Thyroid gland (tissue), 4 donors: Measurements from ENCODE around the gene MMP14. TPM values are rescaled to one million over a fixed set of nuclear protein-coding genes. Genes with fewer than 3 reads are reported as not detected.
"Not testable (repeated sequence)": the region's sequence is repeated elsewhere in the genome, so short reads cannot be mapped to it uniquely, and the experiment has no call there.

Source experiments
- DNase-seq, 2 donors: peaks; one replicate each; pipeline ENCODE4 v3.0.0-alpha.2; 2019
- H3K27ac ChIP-seq, 3 donors: fragments of 200-600 bp; sonication (generic); 1 replicate in 2 of 3; 2 replicates in 1 of 3; pipeline ENCODE4 v1.5.1; 2016 to 2019; ENCODE audit warnings: mild to moderate bottlenecking in 1 of 3, moderate library complexity in 1 of 3
- H3K27me3 ChIP-seq: fragments of 200-600 bp; sonication (generic); one replicate; pipeline ENCODE4 v1.5.1; 2019
- H3K36me3 ChIP-seq, 2 donors: fragments of 200-600 bp; sonication (generic); one replicate each; pipeline ENCODE4 v1.5.1; 2016 to 2019
- H3K4me1 ChIP-seq, 2 donors: fragments of 200-600 bp; sonication (generic); one replicate each; pipeline ENCODE4 v1.5.1; 2017 to 2019
- H3K4me3 ChIP-seq, 3 donors: fragments of 200-600 bp; sonication (generic); replicated peaks in 1 of 3; 1 replicate in 2 of 3; 2 replicates in 1 of 3; pipeline ENCODE4 v1.5.1; 2016; ENCODE audit warnings: mild to moderate bottlenecking in 1 of 3
- H3K9me3 ChIP-seq: fragments of 200-600 bp; sonication (generic); one replicate; pipeline ENCODE4 v1.5.1; 2017
- POLR2A ChIP-seq, 2 donors: fragments of 450-650 bp; IDR thresholded peaks; one replicate each; pipeline ENCODE4 v1.6.1; 2017; ENCODE audit warnings: antibody characterized with exemption in 2 of 2, mild to moderate bottlenecking in 2 of 2, moderate library complexity in 1 of 2
- WGBS, 2 donors: methylation state at CpG; one replicate each; pipeline ENCODE4 v1.1.5; 2017; 5-methylcytosine and 5-hydroxymethylcytosine counted together
- intact Hi-C: fragments of 100-400 bp; cut with DNase I; formaldehyde crosslinking; loops from one replicate; pipeline ENCODE4 v1.15.1; 2023
- total RNA-seq, 4 donors: library from RNA; depleted of rRNA; stranded (reverse); fragments of >200 nt; gene quantifications; one replicate each; pipeline ENCODE4 v1.2.3, GENCODE V29; 2016
- TF ChIP-seq, protein P1 (sequence below), 6 experiments: fragments of 200-600 bp in 3 of 6; fragments of 450-650 bp in 3 of 6; sonication (generic) in 3 of 6; IDR thresholded peaks; one replicate each; pipeline ENCODE4 v1.5.1; 2016 to 2019; ENCODE audit warnings: antibody characterized with exemption in 6 of 6, mild to moderate bottlenecking in 2 of 6, inconsistent platforms in 1 of 6, moderate library complexity in 1 of 6

Gene MMP14
- total RNA-seq, 4 donors from 2014 or later, result 59.7 to 119 (median 88.5) TPM

DNA sequence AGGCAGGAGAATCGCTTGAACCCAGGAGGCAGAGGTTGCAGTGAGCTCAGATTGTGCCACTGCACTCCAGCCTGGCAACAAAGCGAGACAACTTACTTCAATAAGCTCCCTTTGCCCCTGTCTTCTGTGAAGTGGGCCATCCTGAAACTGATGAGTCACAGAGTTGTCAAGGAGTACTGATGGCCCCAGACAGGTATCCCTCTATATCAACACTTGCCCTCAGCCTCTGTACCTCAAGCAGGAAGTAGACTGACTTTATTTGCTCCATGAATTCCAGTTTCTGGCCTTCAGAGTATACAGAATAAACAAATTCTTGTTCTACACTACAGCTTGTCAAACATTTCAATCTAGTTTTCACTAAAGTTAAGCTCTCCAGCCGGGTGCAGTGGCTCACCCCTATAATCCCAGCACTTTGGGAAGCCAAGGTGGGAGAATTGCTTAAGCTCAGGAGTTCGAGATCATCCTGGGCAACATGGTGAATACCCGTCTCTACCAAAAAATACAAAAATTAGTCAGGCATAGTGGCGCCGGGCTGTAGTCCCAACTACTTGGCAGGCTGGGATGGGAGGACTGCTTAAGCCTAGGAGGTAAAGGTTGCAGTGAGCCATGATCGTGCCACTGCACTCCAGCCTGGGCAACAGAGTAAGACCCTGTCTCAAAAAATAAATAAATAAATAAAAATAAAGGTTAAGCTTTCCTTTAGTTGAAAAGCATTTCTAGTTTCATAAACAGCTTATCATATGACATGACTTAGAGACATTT lies 18.8 kb downstream of the MMP14 start:
- Histone ChIP-seq H3K4me3 (no peak overlapping the region), H3K36me3 (no peaks in the 10 kb centered on the region), H3K27ac (peak overlapping the region; percentile 33 to 42 (median 34)), H3K4me1 (peaks cover 5 to 25% of the 10 kb centered on the region in 2 donors), H3K27me3 (no peaks in the 10 kb centered on the region), H3K9me3 (no peaks in the 10 kb centered on the region)
- TF ChIP-seq, protein P1, sequence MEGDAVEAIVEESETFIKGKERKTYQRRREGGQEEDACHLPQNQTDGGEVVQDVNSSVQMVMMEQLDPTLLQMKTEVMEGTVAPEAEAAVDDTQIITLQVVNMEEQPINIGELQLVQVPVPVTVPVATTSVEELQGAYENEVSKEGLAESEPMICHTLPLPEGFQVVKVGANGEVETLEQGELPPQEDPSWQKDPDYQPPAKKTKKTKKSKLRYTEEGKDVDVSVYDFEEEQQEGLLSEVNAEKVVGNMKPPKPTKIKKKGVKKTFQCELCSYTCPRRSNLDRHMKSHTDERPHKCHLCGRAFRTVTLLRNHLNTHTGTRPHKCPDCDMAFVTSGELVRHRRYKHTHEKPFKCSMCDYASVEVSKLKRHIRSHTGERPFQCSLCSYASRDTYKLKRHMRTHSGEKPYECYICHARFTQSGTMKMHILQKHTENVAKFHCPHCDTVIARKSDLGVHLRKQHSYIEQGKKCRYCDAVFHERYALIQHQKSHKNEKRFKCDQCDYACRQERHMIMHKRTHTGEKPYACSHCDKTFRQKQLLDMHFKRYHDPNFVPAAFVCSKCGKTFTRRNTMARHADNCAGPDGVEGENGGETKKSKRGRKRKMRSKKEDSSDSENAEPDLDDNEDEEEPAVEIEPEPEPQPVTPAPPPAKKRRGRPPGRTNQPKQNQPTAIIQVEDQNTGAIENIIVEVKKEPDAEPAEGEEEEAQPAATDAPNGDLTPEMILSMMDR (IDR thresholded peaks at IDR 0.05), result no peak
- no peak for TF ChIP-seq POLR2A (IDR thresholded peaks at IDR 0.05)
- intact Hi-C loops, result loop anchor here (5.0 kb wide), 1 partner anchor 298 kb away; no protein-coding TSS in a partner anchor
- 53 to 54% methylated on average over 8 of the region's 8 CpGs for WGBS, 2 donors
- DNase-seq, result peak in 1 of 2 donors; percentile 41

DNA sequence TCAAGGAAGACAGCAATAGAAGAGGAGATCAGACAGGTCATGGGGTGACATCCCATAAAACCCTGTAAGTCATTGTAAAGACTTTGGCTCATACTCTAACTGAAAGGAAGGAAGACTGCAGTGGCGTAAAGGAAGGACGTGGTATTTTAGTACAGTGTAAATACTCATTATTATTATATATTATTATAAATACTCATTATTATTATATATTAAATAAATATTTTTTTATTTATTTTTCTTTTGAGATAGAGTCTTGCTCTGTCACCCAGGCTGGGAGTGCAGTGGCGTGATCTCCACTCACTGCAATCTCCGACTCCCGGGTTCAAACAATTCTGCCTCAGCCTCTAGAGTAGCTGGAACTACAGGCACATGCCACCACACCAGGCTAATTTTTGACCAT lies 20.0 kb downstream of the MMP14 start:
- TF ChIP-seq, protein P1 (IDR thresholded peaks at IDR 0.05), result no peak
- no peak for TF ChIP-seq POLR2A (IDR thresholded peaks at IDR 0.05)
- intact Hi-C loops, result no loop called here

DNA sequence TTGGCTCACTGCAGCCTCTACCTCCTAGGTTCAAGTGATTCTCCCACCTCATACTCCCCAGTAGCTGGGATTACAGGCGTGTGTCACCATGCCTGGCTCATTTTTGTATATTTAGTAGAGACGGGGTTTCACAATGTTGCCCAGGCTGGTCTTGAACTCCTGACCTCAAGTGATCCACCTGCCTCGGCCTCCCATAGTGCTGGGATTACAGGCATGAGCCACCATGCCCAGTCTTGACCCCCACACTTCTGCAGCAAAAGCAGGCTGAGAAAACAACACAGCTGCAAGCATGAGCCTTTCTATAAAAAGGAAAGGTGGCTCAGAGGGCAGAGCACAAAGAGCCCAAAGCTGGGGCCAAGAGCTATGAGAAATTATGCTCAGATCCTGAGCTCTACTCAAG lies 24.0 kb downstream of the MMP14 start:
- DNase-seq, H3K4me1 ChIP-seq, H3K27me3 ChIP-seq, intact Hi-C loops, H3K36me3 ChIP-seq, H3K27ac ChIP-seq, H3K4me3 ChIP-seq, H3K9me3 ChIP-seq: not testable (repeated sequence)
- WGBS, 2 donors, result 81 to 82% methylated on average over 3 of the region's 3 CpGs

More for the DNA sequence above, 20.0 kb downstream of the MMP14 start:
- Histone ChIP-seq H3K27ac (no peak overlapping the region), H3K27me3 (no peaks in the 10 kb centered on the region), H3K4me1 (peaks cover 5 to 15% of the 10 kb centered on the region in 2 donors), H3K36me3 (no peaks in the 10 kb centered on the region), H3K9me3 (no peaks in the 10 kb centered on the region), H3K4me3 (no peak overlapping the region)
- no peak for DNase-seq
- WGBS, 2 donors, result 95 to 96% methylated on average over 5 of the region's 5 CpGs

DNA sequence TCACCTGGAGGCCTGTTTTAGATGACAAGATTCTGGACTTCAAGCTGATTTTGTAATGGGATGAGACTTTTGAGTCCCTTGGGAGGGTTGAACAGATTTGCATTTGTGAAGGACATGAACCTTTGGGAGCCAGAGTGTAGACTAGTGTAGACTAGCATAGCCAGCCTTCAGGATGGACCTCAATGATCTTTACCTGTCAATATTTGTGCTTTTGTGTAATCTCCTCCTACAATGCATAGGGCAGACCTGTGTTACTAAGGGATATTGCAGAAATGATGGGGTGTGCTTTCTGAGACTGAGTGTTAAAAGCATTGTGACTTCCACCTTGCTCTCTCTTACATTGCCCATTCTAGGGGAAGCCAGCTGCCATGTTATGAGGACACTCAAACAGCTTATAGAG lies 25.3 kb downstream of the MMP14 start:
- H3K4me1 ChIP-seq, result no peaks in the 10 kb centered on the region
- TF ChIP-seq, protein P1 (IDR thresholded peaks at IDR 0.05), result no peak
- no peak for TF ChIP-seq POLR2A (IDR thresholded peaks at IDR 0.05)
- no peak for DNase-seq
- no peaks in the 10 kb centered on the region for H3K36me3 ChIP-seq
- intact Hi-C loops, result no loop called here
- no peaks in the 10 kb centered on the region for H3K9me3 ChIP-seq
- no peaks in the 10 kb centered on the region for H3K27me3 ChIP-seq
- H3K4me3 ChIP-seq, result no peak overlapping the region
- H3K27ac ChIP-seq, result no peak overlapping the region

DNA sequence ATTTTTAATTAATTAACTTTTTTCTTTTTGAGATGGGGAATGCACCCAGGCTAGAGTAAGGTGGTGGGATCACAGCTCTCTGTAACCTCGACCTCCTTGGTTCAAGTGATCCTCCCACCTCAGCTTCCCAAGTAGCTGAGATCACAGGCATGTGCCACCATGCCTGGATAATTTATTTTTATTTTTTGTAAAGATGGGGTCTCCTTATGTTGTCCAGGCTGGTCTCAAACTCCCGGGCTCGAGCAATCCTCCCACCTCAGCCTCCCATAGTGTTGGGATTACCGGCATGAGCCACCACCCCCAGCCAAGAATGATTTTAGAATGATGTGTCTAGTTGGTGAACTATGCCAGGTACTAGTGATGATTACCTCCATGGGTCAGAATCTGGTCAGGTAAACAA lies 28.6 kb downstream of the MMP14 start:
- H3K4me3 ChIP-seq, result no peak overlapping the region
- TF ChIP-seq POLR2A (IDR thresholded peaks at IDR 0.05), result no peak
- TF ChIP-seq, protein P1 (IDR thresholded peaks at IDR 0.05), result no peak
- no peak for DNase-seq
- H3K4me1 ChIP-seq, result peaks cover 0 to 6% of the 10 kb centered on the region in 2 donors
- WGBS, 2 donors, result 87 to 94% methylated on average over 4 of the region's 4 CpGs
- no peaks in the 10 kb centered on the region for H3K36me3 ChIP-seq
- intact Hi-C loops, result no loop called here
- no peaks in the 10 kb centered on the region for H3K9me3 ChIP-seq
- H3K27ac ChIP-seq, result no peak overlapping the region
- no peaks in the 10 kb centered on the region for H3K27me3 ChIP-seq
